Activated CD4-positive, alpha-beta T cell treated with anti-CD3 and anti-CD28 coated beads, Interleukin-2, amount 50 U/mL, for 4 hours (primary cell): ENCODE data around the gene TRAF1.

Source experiments
- DNase-seq, 2 experiments: peaks; one replicate each; pipeline ENCODE4 v3.0.0-alpha.2; 2020

TRAF1 gene

GRCh38 chr9:120938851-120939250, 12.3 kb upstream of the TRAF1 start:
- DNase-seq, result no peak

- no peak for DNase-seq
Observed at GRCh38 chr9:120937596-120937995, 11.0 kb upstream of the TRAF1 start.

GRCh38 chr9:120937127-120937526, 10.5 kb upstream of the TRAF1 start:
- DNase-seq, result no peak

- no peak for DNase-seq
Observed at GRCh38 chr9:120936764-120937122, 10.1 kb upstream of the TRAF1 start.

GRCh38 chr9:120936011-120936763, 9.6 kb upstream of the TRAF1 start:
- peak; percentile 91 to 92 for DNase-seq

- DNase-seq, result no peak
Observed at GRCh38 chr9:120935383-120935857, 8.8 kb upstream of the TRAF1 start.

GRCh38 chr9:120934281-120934680, 7.7 kb upstream of the TRAF1 start:
- DNase-seq, result no peak

GRCh38 chr9:120933310-120934055, 6.9 kb upstream of the TRAF1 start:
- DNase-seq, result no peak

GRCh38 chr9:120932086-120932823, 5.7 kb upstream of the TRAF1 start:
- DNase-seq, result no peak

GRCh38 chr9:120931231-120932085, 4.9 kb upstream of the TRAF1 start:
- DNase-seq, result peak in 1 of 2 experiments; percentile 64

- no peak for DNase-seq
Observed at GRCh38 chr9:120929229-120929791, 2.7 kb upstream of the TRAF1 start.

- peak in 1 of 2 experiments; percentile 63 for DNase-seq
Observed at GRCh38 chr9:120928483-120929228, 2.1 kb upstream of the TRAF1 start.

- DNase-seq, result no peak
Observed at GRCh38 chr9:120928015-120928482, 1.5 kb upstream of the TRAF1 start.

GRCh38 chr9:120927269-120928014, 846 bp upstream of the TRAF1 start:
- no peak for DNase-seq

GRCh38 chr9:120925535-120926396, 830 bp downstream of the TRAF1 start:
- DNase-seq, result peak; percentile 79 to 83

GRCh38 chr9:120924698-120925534, 1.7 kb downstream of the TRAF1 start:
- DNase-seq, result no peak

- DNase-seq, result no peak
Observed at GRCh38 chr9:120923620-120924328, 2.8 kb downstream of the TRAF1 start.
